ENCODE results near the gene OR7C1.
"Not testable (repeated sequence)": the region's sequence is repeated elsewhere in the genome, so short reads cannot be mapped to it uniquely, and the experiment has no call there.

The OR7C1 gene

DNA sequence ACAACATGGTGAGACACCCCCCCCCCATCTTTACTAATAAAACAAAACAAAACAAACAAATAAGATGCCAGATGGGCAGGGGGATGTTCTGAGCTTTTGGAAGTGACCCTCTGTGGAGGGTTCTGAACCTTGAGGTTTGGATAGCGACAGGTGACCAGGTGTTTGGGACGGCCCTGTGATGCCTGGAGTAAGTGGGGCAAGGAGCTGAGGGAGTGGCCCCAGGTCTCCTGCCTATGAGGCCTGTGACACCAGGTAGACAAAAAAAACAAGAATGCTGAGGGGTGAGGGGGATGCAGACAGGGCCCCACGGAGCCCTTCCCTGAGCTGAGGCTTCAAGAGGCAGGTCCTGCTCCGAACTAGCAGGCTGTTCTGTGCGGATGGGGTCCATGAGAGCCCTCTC, 65.8 kb downstream of the OR7C1 start:
- Histone ChIP-seq H3K4me3 (replicated peaks; ENCODE audit: low read depth, low read length) (no peak overlapping the region), H3K36me3 (ENCODE audit: control insufficient read depth, insufficient read depth, low read length) (no peaks in the 10 kb centered on the region), H3K27me3 (replicated peaks; ENCODE audit: control insufficient read depth, insufficient read depth, low read length) (no peaks in the 10 kb centered on the region)
- no peak for TF ChIP-seq CTCF (IDR thresholded peaks at IDR 0.05; ENCODE audit: insufficient read depth, low read length, poor library complexity, severe bottlenecking)
- no peak for DNase-seq (ENCODE audit: extremely low read depth, insufficient read length)

DNA sequence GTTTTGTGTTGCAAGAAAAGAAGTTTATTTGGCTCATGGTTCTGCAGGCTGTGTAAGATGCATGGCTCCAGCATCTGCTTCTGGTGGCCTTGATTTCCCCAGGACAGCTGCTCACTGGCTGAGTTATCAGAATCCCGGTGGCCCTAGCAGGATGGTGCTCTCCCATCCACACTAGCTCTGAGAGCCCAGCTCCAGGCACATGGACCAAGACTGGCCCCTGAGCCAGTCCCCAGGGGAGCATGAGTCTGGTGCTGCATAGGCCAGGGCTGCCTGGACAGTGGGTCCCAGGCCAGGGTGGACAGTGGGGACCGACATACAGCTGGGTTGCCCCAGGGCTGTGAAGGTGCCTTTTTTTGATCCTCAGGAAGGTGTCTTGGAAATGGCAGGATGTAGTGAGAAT, 67.0 kb downstream of the OR7C1 start:
- TF ChIP-seq CTCF (IDR thresholded peaks at IDR 0.05; ENCODE audit: insufficient read depth, low read length, poor library complexity, severe bottlenecking), result no peak

GRCh38 chr19:14767466-14767971, 67.5 kb downstream of the OR7C1 start:
- no peak overlapping the region for H3K4me3 ChIP-seq (replicated peaks; ENCODE audit: low read depth, low read length)
- TF ChIP-seq CTCF (IDR thresholded peaks at IDR 0.05; ENCODE audit: insufficient read depth, low read length, poor library complexity, severe bottlenecking), result no peak
- no peaks in the 10 kb centered on the region for H3K36me3 ChIP-seq (ENCODE audit: control insufficient read depth, insufficient read depth, low read length)
- no peaks in the 10 kb centered on the region for H3K27me3 ChIP-seq (replicated peaks; ENCODE audit: control insufficient read depth, insufficient read depth, low read length)
- no peak for DNase-seq (ENCODE audit: extremely low read depth, insufficient read length)

More for the DNA sequence above, 67.0 kb downstream of the OR7C1 start:
- DNase-seq (ENCODE audit: extremely low read depth, insufficient read length), result no peak
- Histone ChIP-seq H3K4me3 (replicated peaks; ENCODE audit: low read depth, low read length) (no peak overlapping the region), H3K36me3 (ENCODE audit: control insufficient read depth, insufficient read depth, low read length) (no peaks in the 10 kb centered on the region), H3K27me3 (replicated peaks; ENCODE audit: control insufficient read depth, insufficient read depth, low read length) (no peaks in the 10 kb centered on the region)

DNA sequence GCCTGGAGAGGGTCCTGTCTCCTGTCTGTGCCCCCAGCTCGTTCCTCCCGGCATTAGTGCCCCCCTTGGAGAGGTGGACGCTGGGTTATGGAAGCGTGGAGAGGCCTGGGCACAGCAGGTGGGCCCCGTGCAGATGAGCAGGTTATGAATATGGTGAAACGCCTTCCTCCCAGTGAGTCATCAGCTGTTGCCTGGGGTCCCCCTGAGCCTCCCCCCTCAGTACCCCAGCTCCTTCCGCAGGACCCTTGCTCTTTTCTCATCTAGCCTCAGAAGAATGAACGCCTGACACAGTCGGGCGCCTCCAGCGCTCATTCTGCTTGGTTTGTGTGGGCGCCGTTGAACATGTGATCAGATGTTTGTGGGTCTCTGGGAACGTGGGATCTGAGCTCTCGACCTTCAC, 69.1 kb downstream of the OR7C1 start:
- H3K27me3 ChIP-seq (replicated peaks; ENCODE audit: control insufficient read depth, insufficient read depth, low read length); H3K4me3 ChIP-seq (replicated peaks; ENCODE audit: low read depth, low read length); DNase-seq (ENCODE audit: extremely low read depth, insufficient read length); H3K36me3 ChIP-seq (ENCODE audit: control insufficient read depth, insufficient read depth, low read length): not testable (repeated sequence)

- not testable (repeated sequence) for H3K27me3 ChIP-seq (replicated peaks; ENCODE audit: control insufficient read depth, insufficient read depth, low read length); DNase-seq (ENCODE audit: extremely low read depth, insufficient read length); H3K4me3 ChIP-seq (replicated peaks; ENCODE audit: low read depth, low read length); H3K36me3 ChIP-seq (ENCODE audit: control insufficient read depth, insufficient read depth, low read length)
These were observed 69.6 kb downstream of the OR7C1 start for GRCh38 chr19:14765403-14765802.

- Histone ChIP-seq H3K27me3 (replicated peaks; ENCODE audit: control insufficient read depth, insufficient read depth, low read length) (no peaks in the 10 kb centered on the region), H3K36me3 (ENCODE audit: control insufficient read depth, insufficient read depth, low read length) (no peaks in the 10 kb centered on the region), H3K4me3 (replicated peaks; ENCODE audit: low read depth, low read length) (no peak overlapping the region)
- no peak for DNase-seq (ENCODE audit: extremely low read depth, insufficient read length)
- TF ChIP-seq CTCF (IDR thresholded peaks at IDR 0.05; ENCODE audit: insufficient read depth, low read length, poor library complexity, severe bottlenecking), result no peak
These were observed 70.6 kb downstream of the OR7C1 start for GRCh38 chr19:14764401-14764800.

GRCh38 chr19:14763497-14764145, 71.4 kb downstream of the OR7C1 start:
- no peak overlapping the region for H3K4me3 ChIP-seq (replicated peaks; ENCODE audit: low read depth, low read length)
- H3K36me3 ChIP-seq (ENCODE audit: control insufficient read depth, insufficient read depth, low read length), result no peaks in the 10 kb centered on the region
- no peaks in the 10 kb centered on the region for H3K27me3 ChIP-seq (replicated peaks; ENCODE audit: control insufficient read depth, insufficient read depth, low read length)
- no peak for TF ChIP-seq CTCF (IDR thresholded peaks at IDR 0.05; ENCODE audit: insufficient read depth, low read length, poor library complexity, severe bottlenecking)
- DNase-seq (ENCODE audit: extremely low read depth, insufficient read length), result no peak
